Measurements from ENCODE around the gene CCDC12.
A peak's percentile ranks its signal among the peaks of the same experiment; 100 is the strongest.

Gene CCDC12

DNA sequence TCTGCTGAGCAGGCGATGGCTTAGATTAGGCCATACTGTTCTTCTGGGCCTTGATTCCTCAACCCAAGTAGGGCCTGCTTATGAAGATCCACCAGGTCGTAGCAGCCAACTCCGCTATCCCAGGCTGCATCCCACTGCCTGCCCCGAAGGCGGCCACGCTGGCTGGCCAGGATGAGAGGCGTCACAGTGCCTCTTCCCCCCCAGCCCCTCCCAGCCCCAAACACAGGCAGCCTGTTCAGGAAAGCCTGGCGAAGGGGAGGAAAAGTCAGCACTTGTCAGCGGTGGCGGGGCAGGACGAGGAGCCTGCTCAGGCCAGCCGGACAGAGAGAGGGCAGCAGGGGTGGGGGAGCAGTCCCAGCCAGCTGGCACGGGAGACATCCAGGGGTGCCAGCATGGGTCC lies 87.8 kb downstream of the CCDC12 start:
- DNase-seq, result no peak

DNA sequence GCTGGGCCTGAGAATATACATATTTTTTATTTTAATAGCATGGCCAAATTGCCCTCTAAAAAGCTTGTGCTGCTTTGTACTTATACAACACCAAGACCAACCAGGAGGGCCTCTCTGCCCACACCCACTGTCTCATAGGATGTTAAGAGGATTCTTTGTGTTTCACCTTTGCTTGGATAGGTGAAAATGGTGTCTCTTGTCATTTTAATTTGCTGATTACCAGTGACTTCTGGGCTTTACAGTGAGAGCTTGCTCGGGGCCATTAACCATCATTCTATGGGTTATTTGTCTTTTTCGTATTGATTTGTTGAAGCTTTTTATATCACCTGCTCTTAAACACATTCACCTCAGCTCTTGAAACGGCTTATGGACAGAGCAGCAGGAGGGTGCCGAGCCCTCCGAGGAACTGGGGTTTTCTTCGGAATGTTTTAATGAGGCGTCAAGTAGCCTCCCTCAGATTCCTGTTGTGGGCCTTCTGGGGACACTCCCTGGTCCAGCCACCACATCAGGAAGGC lies 88.5 kb downstream of the CCDC12 start:
- DNase-seq, result no peak

- no peak for DNase-seq
Measured at GRCh38 chr3:46885612-46886011, 90.9 kb downstream of the CCDC12 start.

DNA sequence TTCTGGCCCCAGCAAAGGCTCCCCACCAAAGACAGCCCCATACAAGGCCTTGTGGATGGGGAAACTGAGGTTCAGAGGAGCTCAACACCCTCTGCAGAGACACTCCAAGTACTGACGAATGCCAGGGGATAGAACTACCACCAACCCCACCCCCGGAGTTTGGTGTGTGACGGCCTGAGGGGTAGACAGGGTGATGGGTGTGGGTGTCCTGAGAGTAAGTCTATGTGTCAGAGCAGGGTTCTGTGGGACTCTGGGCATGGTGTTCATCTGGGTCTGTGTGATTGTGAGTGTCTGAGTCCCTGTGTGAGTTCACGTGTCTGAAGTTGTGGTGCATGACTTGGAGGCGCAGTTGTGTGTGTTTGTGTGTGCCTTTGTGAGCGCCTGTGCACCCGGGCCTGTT lies 91.6 kb downstream of the CCDC12 start:
- DNase-seq, result no peak

GRCh38 chr3:46884427-46884826 lies 92.1 kb downstream of the CCDC12 start:
- no peak for DNase-seq

- DNase-seq, result no peak
Measured at GRCh38 chr3:46883830-46884185, 92.7 kb downstream of the CCDC12 start.

- no peak for DNase-seq
Measured at GRCh38 chr3:46883054-46883829, 93.3 kb downstream of the CCDC12 start.

GRCh38 chr3:46882377-46883053 lies 94.0 kb downstream of the CCDC12 start:
- no peak for DNase-seq

DNA sequence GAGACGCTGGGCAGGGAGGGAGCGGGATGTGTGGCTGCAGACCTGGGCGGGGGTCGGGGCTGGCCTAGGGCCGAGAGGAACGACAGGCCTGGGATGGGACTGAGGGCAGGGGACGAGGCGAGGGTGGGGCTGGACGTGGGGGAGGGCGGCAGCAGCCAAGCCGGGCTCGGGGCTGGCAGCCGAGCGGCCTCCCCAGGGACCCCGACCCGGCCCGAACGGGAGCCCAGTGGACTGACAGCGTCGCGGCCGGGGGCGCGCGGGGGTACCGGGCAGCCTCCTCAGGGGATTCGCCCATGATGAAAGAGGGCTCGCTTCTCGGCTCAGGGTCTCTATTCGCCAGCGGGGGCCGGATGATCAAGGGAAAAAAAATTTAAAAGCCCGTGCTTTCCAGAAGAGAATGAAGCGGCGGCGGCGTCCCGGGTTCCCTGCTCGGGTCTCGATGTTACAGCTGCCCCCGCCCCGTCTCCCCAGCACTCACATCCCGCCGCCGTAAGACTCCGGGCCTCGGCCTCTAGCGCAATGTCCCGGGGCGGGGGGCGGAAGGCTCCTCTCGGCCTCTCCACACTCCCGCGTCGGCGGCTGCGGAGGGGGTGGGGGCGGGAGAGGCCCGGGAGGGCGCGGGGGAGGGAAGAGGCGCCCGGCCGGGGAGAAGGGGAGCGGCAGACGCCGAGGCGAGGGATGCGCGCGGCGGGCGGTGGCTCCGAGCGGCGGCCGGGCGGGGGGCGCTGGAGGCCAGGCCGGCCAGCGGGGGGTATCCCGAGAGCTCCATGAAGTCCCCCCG lies 94.8 kb downstream of the CCDC12 start:
- peak; percentile 23 to 26 for DNase-seq

GRCh38 chr3:46880884-46881595 lies 95.5 kb downstream of the CCDC12 start:
- DNase-seq, result no peak

GRCh38 chr3:46878781-46879436 lies 97.6 kb downstream of the CCDC12 start:
- no peak for DNase-seq

- DNase-seq, result no peak
Measured at GRCh38 chr3:46877406-46878125, 99.0 kb downstream of the CCDC12 start, which contains the start of gene PTH1R. Gene PTH1R, plus strand, starts transcription at chr3:46877721. Its CDS starts 5,839 bp downstream, at chr3:46883560.

- no peak for DNase-seq
Measured at GRCh38 chr3:46876313-46877300, 99.9 kb downstream of the CCDC12 start.

DNA sequence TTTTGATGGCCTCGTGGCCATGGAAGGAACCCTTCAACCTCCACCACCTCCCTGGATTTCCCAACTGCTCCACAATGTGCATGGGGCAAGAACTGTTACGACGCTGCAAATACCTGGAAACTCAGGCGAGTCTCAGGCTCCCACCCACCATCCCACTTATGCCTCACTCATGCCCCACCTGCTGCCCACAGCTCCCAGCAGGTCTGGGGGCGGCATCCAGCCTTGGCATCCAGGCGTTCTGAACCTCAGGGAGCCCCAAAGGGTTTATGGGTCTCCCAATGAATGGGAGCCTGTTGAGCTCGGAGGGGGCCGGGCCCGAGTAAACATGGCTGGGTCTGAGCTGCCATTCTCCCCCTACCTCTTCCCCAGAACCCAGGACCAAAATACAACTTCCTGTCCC lies 101.0 kb downstream of the CCDC12 start:
- DNase-seq, result no peak

GRCh38 chr3:46874430-46874829 lies 102.1 kb downstream of the CCDC12 start:
- DNase-seq, result no peak

- DNase-seq, result no peak
Measured at GRCh38 chr3:46873521-46873920, 103.0 kb downstream of the CCDC12 start.
